ENCODE results near the gene FRAS1. TPM values are rescaled to one million over a fixed set of nuclear protein-coding genes. Genes with fewer than 3 reads are reported as not detected.

The FRAS1 gene
- total RNA-seq, 5 donors from 2014 or later (not counting 1 experiment from before 2014, with no cell fraction given): 0.23 to 0.39 (median 0.32) TPM; not detected in 2

- H3K27ac Mint-ChIP-seq: no peak overlapping the region
- no peaks in the 10 kb centered on the region for H3K36me3 ChIP-seq (ENCODE audit: control insufficient read depth in 2 of 2, extremely low read depth in 1 of 2, insufficient read depth in 1 of 2, low read length in 1 of 2)
- no peak overlapping the region for H3K4me3 ChIP-seq (ENCODE audit: control insufficient read depth in 1 of 2, extremely low read depth in 1 of 2, low read length in 1 of 2)
- no peak overlapping the region for H3K27ac ChIP-seq (ENCODE audit: low read length)
- WGBS (ENCODE audit: insufficient coverage): no CpG with 5 or more reads among the region's 1 CpG
- POLR2A ChIA-PET: no interaction called here
- no peaks in the 10 kb centered on the region for H3K9me3 Mint-ChIP-seq
- no peaks in the 10 kb centered on the region for H3K4me1 Mint-ChIP-seq
- CTCF ChIA-PET: interaction anchor here in 1 of 2 donors (0.7 kb wide), 1 partner anchor 250 kb away, joined by 4 read pairs; no protein-coding TSS in a partner anchor
- no peaks in the 10 kb centered on the region for H3K4me1 ChIP-seq (ENCODE audit: control insufficient read depth in 1 of 2, extremely low read depth in 1 of 2, insufficient read depth in 2 of 2, low read length in 2 of 2)
- DNase-seq: no peak
- H3K36me3 Mint-ChIP-seq: no peaks in the 10 kb centered on the region
- no peak for ATAC-seq (replicated peaks in 1 of 4)
- no peak overlapping the region for H3K4me3 Mint-ChIP-seq
- no peaks in the 10 kb centered on the region for H3K9me3 ChIP-seq
- no peaks in the 10 kb centered on the region for H3K27me3 ChIP-seq (replicated peaks in 1 of 2; ENCODE audit: control insufficient read depth in 2 of 2, extremely low read depth in 1 of 2, insufficient read depth in 2 of 2, low read length in 1 of 2)
- peaks cover 0 to 3% of the 10 kb centered on the region in 2 donors for H3K27me3 Mint-ChIP-seq
Measured at GRCh38 chr4:78410676-78411075, 353.6 kb downstream of the FRAS1 start.

- no peak for DNase-seq
- ChIA-PET CTCF (no interaction called here), POLR2A (no interaction called here)
- no peak overlapping the region for H3K4me3 Mint-ChIP-seq
- Histone ChIP-seq H3K36me3 (ENCODE audit: control insufficient read depth in 2 of 2, extremely low read depth in 1 of 2, insufficient read depth in 1 of 2, low read length in 1 of 2) (no peaks in the 10 kb centered on the region), H3K9me3 (no peaks in the 10 kb centered on the region), H3K4me3 (ENCODE audit: control insufficient read depth in 1 of 2, extremely low read depth in 1 of 2, low read length in 1 of 2) (no peak overlapping the region), H3K4me1 (ENCODE audit: control insufficient read depth in 1 of 2, extremely low read depth in 1 of 2, insufficient read depth in 2 of 2, low read length in 2 of 2) (no peaks in the 10 kb centered on the region), H3K27me3 (replicated peaks in 1 of 2; ENCODE audit: control insufficient read depth in 2 of 2, extremely low read depth in 1 of 2, insufficient read depth in 2 of 2, low read length in 1 of 2) (no peaks in the 10 kb centered on the region), H3K27ac (ENCODE audit: low read length) (no peak overlapping the region)
- WGBS (ENCODE audit: insufficient coverage): no CpG with 5 or more reads among the region's 6 CpGs
- no peaks in the 10 kb centered on the region for H3K4me1 Mint-ChIP-seq
- H3K27me3 Mint-ChIP-seq: peaks cover 0 to 5% of the 10 kb centered on the region in 2 donors
- no peaks in the 10 kb centered on the region for H3K36me3 Mint-ChIP-seq
- ATAC-seq (replicated peaks in 1 of 4): no peak
- no peaks in the 10 kb centered on the region for H3K9me3 Mint-ChIP-seq
- H3K27ac Mint-ChIP-seq: no peak overlapping the region
Measured at GRCh38 chr4:78414116-78414515, 357.0 kb downstream of the FRAS1 start.

- ChIA-PET CTCF (no interaction called here), POLR2A (interaction anchor here in 1 of 2 donors (0.5 kb wide), 1 partner anchor 1279 kb away, joined by 5 read pairs; no protein-coding TSS in a partner anchor)
- H3K4me1 ChIP-seq (ENCODE audit: control insufficient read depth in 1 of 2, extremely low read depth in 1 of 2, insufficient read depth in 2 of 2, low read length in 2 of 2): no peaks in the 10 kb centered on the region
- H3K27me3 ChIP-seq (replicated peaks in 1 of 2; ENCODE audit: control insufficient read depth in 2 of 2, extremely low read depth in 1 of 2, insufficient read depth in 2 of 2, low read length in 1 of 2): no peaks in the 10 kb centered on the region
- no peaks in the 10 kb centered on the region for H3K9me3 ChIP-seq
- H3K36me3 ChIP-seq (ENCODE audit: control insufficient read depth in 2 of 2, extremely low read depth in 1 of 2, insufficient read depth in 1 of 2, low read length in 1 of 2): no peaks in the 10 kb centered on the region
- Mint-ChIP-seq H3K4me1 (no peaks in the 10 kb centered on the region), H3K27me3 (peaks cover 11 to 13% of the 10 kb centered on the region in 2 donors), H3K27ac (no peak overlapping the region), H3K36me3 (no peaks in the 10 kb centered on the region), H3K4me3 (no peak overlapping the region), H3K9me3 (no peaks in the 10 kb centered on the region)
- no CpG with 5 or more reads among the region's 2 CpGs for WGBS (ENCODE audit: insufficient coverage)
- DNase-seq (no peak), ATAC-seq (replicated peaks in 1 of 4) (no peak)
- H3K4me3 ChIP-seq (ENCODE audit: control insufficient read depth in 1 of 2, extremely low read depth in 1 of 2, low read length in 1 of 2): no peak overlapping the region
- no peak overlapping the region for H3K27ac ChIP-seq (ENCODE audit: low read length)
Measured at GRCh38 chr4:78417603-78418002, 360.5 kb downstream of the FRAS1 start.

- Mint-ChIP-seq H3K4me1 (no peaks in the 10 kb centered on the region), H3K9me3 (no peaks in the 10 kb centered on the region), H3K27me3 (peaks cover 12 to 15% of the 10 kb centered on the region in 2 donors), H3K36me3 (no peaks in the 10 kb centered on the region), H3K4me3 (no peak overlapping the region), H3K27ac (no peak overlapping the region)
- POLR2A ChIA-PET: interaction anchor here in 1 of 2 donors (0.5 kb wide), 1 partner anchor 44 kb away, joined by 3 read pairs; no protein-coding TSS in a partner anchor
- DNase-seq: no peak
- Histone ChIP-seq H3K4me1 (ENCODE audit: control insufficient read depth in 1 of 2, extremely low read depth in 1 of 2, insufficient read depth in 2 of 2, low read length in 2 of 2) (no peaks in the 10 kb centered on the region), H3K36me3 (ENCODE audit: control insufficient read depth in 2 of 2, extremely low read depth in 1 of 2, insufficient read depth in 1 of 2, low read length in 1 of 2) (no peaks in the 10 kb centered on the region), H3K27me3 (replicated peaks in 1 of 2; ENCODE audit: control insufficient read depth in 2 of 2, extremely low read depth in 1 of 2, insufficient read depth in 2 of 2, low read length in 1 of 2) (no peaks in the 10 kb centered on the region), H3K27ac (ENCODE audit: low read length) (no peak overlapping the region), H3K4me3 (ENCODE audit: control insufficient read depth in 1 of 2, extremely low read depth in 1 of 2, low read length in 1 of 2) (no peak overlapping the region), H3K9me3 (no peaks in the 10 kb centered on the region)
- CTCF ChIA-PET: no interaction called here
- no peak for ATAC-seq (replicated peaks in 1 of 4)
- WGBS (ENCODE audit: insufficient coverage): 70% methylated on average over 2 of the region's 6 CpGs
Measured at GRCh38 chr4:78418406-78418805, 361.3 kb downstream of the FRAS1 start.

- no peaks in the 10 kb centered on the region for H3K9me3 ChIP-seq
- Mint-ChIP-seq H3K36me3 (no peaks in the 10 kb centered on the region), H3K27ac (no peak overlapping the region), H3K27me3 (peaks cover 12 to 15% of the 10 kb centered on the region in 2 donors), H3K4me1 (no peaks in the 10 kb centered on the region), H3K4me3 (no peak overlapping the region), H3K9me3 (no peaks in the 10 kb centered on the region)
- H3K27ac ChIP-seq (ENCODE audit: low read length): no peak overlapping the region
- ChIA-PET CTCF (no interaction called here), POLR2A (no interaction called here)
- H3K4me1 ChIP-seq (ENCODE audit: control insufficient read depth in 1 of 2, extremely low read depth in 1 of 2, insufficient read depth in 2 of 2, low read length in 2 of 2): no peaks in the 10 kb centered on the region
- DNase-seq: no peak
- no peaks in the 10 kb centered on the region for H3K36me3 ChIP-seq (ENCODE audit: control insufficient read depth in 2 of 2, extremely low read depth in 1 of 2, insufficient read depth in 1 of 2, low read length in 1 of 2)
- WGBS (ENCODE audit: insufficient coverage): no CpG with 5 or more reads among the region's 9 CpGs
- no peak for ATAC-seq (replicated peaks in 1 of 4)
- H3K27me3 ChIP-seq (replicated peaks in 1 of 2; ENCODE audit: control insufficient read depth in 2 of 2, extremely low read depth in 1 of 2, insufficient read depth in 2 of 2, low read length in 1 of 2): no peaks in the 10 kb centered on the region
- no peak overlapping the region for H3K4me3 ChIP-seq (ENCODE audit: control insufficient read depth in 1 of 2, extremely low read depth in 1 of 2, low read length in 1 of 2)
Measured at GRCh38 chr4:78423790-78424189, 366.7 kb downstream of the FRAS1 start.

- ATAC-seq (replicated peaks in 1 of 4) (no peak), DNase-seq (no peak)
- ChIA-PET POLR2A (no interaction called here), CTCF (no interaction called here)
- H3K36me3 Mint-ChIP-seq: no peaks in the 10 kb centered on the region
- Histone ChIP-seq H3K4me3 (ENCODE audit: control insufficient read depth in 1 of 2, extremely low read depth in 1 of 2, low read length in 1 of 2) (no peak overlapping the region), H3K9me3 (no peaks in the 10 kb centered on the region), H3K27ac (ENCODE audit: low read length) (no peak overlapping the region), H3K36me3 (ENCODE audit: control insufficient read depth in 2 of 2, extremely low read depth in 1 of 2, insufficient read depth in 1 of 2, low read length in 1 of 2) (no peaks in the 10 kb centered on the region), H3K4me1 (ENCODE audit: control insufficient read depth in 1 of 2, extremely low read depth in 1 of 2, insufficient read depth in 2 of 2, low read length in 2 of 2) (no peaks in the 10 kb centered on the region), H3K27me3 (replicated peaks in 1 of 2; ENCODE audit: control insufficient read depth in 2 of 2, extremely low read depth in 1 of 2, insufficient read depth in 2 of 2, low read length in 1 of 2) (no peaks in the 10 kb centered on the region)
- H3K4me3 Mint-ChIP-seq: no peak overlapping the region
- H3K4me1 Mint-ChIP-seq: no peaks in the 10 kb centered on the region
- H3K9me3 Mint-ChIP-seq: no peaks in the 10 kb centered on the region
- peaks cover 12 to 15% of the 10 kb centered on the region in 2 donors for H3K27me3 Mint-ChIP-seq
- H3K27ac Mint-ChIP-seq: no peak overlapping the region
Measured at GRCh38 chr4:78424461-78424860, 367.3 kb downstream of the FRAS1 start.

- DNase-seq (no peak), ATAC-seq (replicated peaks in 1 of 4) (no peak)
- 60% methylated on average over 1 of the region's 2 CpGs for WGBS (ENCODE audit: insufficient coverage)
- POLR2A ChIA-PET: no interaction called here
- H3K27me3 Mint-ChIP-seq: peaks cover 8 to 17% of the 10 kb centered on the region in 2 donors
- H3K27ac Mint-ChIP-seq: no peak overlapping the region
- no peak overlapping the region for H3K4me3 ChIP-seq (ENCODE audit: control insufficient read depth in 1 of 2, extremely low read depth in 1 of 2, low read length in 1 of 2)
- H3K27ac ChIP-seq (ENCODE audit: low read length): no peak overlapping the region
- H3K9me3 ChIP-seq: no peaks in the 10 kb centered on the region
- H3K36me3 Mint-ChIP-seq: no peaks in the 10 kb centered on the region
- no peaks in the 10 kb centered on the region for H3K4me1 Mint-ChIP-seq
- H3K9me3 Mint-ChIP-seq: no peaks in the 10 kb centered on the region
- no peaks in the 10 kb centered on the region for H3K4me1 ChIP-seq (ENCODE audit: control insufficient read depth in 1 of 2, extremely low read depth in 1 of 2, insufficient read depth in 2 of 2, low read length in 2 of 2)
- CTCF ChIA-PET: no interaction called here
- no peaks in the 10 kb centered on the region for H3K36me3 ChIP-seq (ENCODE audit: control insufficient read depth in 2 of 2, extremely low read depth in 1 of 2, insufficient read depth in 1 of 2, low read length in 1 of 2)
- no peaks in the 10 kb centered on the region for H3K27me3 ChIP-seq (replicated peaks in 1 of 2; ENCODE audit: control insufficient read depth in 2 of 2, extremely low read depth in 1 of 2, insufficient read depth in 2 of 2, low read length in 1 of 2)
- H3K4me3 Mint-ChIP-seq: no peak overlapping the region
Measured at GRCh38 chr4:78426972-78427371, 369.8 kb downstream of the FRAS1 start.

Data from T-cell (primary cell).